D721Med (cell line): ENCODE measurements around the gene RAB38.

Source experiments
- DNase-seq: peaks from one replicate; pipeline ENCODE4 v3.0.0; 2011; ENCODE audit warnings: low spot score; ENCODE audit not compliant: insufficient read length
- FAIRE-seq: peaks from 2 replicates; lab custom pipeline; 2011; peaks lifted over from hg19 to GRCh38; lab: Jason Lieb, UNC
- TF ChIP-seq, protein P1 (sequence below): IDR thresholded peaks from 2 replicates; pipeline ENCODE4 v1.5.1; 2012; ENCODE audit warnings: mild to moderate bottlenecking, control low read depth; ENCODE audit not compliant: insufficient read depth; ENCODE audit errors: missing control alignments

RAB38 gene

DNA sequence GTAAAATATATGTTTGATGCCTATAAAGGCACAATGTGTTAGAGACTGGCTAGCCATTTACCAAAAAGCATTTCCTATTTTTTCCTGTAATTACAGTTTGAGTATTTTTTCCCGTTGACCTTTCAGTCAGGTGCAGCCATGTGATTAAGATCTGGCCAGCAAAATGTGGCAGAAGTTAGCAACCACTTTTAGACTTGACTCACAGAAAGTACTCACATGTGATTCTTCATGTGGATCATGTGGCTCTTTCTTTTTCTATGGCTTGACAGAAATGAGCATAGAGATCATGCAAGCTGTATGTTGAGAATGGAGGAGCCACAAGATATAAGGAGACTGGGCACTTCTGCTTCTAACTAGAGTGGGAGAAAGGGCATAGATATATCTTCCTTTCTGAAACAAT is 27.3 kb upstream of the RAB38 start:
- TF ChIP-seq, protein P1, sequence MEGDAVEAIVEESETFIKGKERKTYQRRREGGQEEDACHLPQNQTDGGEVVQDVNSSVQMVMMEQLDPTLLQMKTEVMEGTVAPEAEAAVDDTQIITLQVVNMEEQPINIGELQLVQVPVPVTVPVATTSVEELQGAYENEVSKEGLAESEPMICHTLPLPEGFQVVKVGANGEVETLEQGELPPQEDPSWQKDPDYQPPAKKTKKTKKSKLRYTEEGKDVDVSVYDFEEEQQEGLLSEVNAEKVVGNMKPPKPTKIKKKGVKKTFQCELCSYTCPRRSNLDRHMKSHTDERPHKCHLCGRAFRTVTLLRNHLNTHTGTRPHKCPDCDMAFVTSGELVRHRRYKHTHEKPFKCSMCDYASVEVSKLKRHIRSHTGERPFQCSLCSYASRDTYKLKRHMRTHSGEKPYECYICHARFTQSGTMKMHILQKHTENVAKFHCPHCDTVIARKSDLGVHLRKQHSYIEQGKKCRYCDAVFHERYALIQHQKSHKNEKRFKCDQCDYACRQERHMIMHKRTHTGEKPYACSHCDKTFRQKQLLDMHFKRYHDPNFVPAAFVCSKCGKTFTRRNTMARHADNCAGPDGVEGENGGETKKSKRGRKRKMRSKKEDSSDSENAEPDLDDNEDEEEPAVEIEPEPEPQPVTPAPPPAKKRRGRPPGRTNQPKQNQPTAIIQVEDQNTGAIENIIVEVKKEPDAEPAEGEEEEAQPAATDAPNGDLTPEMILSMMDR, result no peak
- FAIRE-seq (no peak), DNase-seq (no peak)

DNA sequence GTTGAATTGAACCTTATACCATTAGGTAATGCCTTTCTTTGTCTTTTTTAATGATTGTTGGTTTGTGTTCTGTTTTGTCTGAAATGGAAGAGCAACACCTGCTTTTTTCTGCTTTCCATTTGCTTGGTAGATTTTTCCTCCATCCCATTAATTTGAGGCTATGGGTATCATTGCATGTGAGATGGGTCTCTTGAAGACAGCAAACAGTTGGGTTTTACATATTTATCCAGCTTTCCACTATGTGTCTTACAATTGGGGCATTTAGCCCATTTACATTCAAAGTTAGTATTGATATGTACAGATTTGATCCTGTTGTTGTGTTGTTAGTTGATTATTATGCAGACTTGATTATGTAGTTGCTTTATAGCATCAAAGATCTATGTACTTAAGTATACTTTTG is 21.1 kb upstream of the RAB38 start:
- TF ChIP-seq, protein P1, result no peak
- no peak for DNase-seq
- FAIRE-seq, result no peak

- DNase-seq, result no peak
- TF ChIP-seq, protein P1, result no peak
- FAIRE-seq, result no peak
These were observed 20.7 kb upstream of the RAB38 start for GRCh38 chr11:88195908-88196307.

DNA sequence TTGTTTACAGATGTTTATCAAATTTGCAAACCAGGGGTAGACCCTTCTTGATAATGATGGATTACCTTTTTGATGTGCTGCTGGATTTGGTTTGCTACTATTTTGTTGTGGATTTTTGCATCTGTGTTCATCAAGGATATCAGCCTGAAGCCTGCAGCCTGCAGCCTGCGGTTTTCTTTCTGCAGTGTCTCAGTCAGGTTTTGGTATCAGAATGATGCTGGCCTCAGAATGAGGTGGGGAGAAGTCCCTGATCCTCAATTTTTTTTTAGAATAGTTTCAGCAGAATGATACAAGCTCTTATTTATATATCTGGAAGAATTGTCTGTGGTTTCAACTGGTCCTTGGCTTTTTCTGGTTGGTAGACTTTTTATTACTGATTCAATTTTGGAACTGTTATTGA is 19.7 kb upstream of the RAB38 start:
- TF ChIP-seq, protein P1, result no peak
- DNase-seq (no peak), FAIRE-seq (no peak)

DNA sequence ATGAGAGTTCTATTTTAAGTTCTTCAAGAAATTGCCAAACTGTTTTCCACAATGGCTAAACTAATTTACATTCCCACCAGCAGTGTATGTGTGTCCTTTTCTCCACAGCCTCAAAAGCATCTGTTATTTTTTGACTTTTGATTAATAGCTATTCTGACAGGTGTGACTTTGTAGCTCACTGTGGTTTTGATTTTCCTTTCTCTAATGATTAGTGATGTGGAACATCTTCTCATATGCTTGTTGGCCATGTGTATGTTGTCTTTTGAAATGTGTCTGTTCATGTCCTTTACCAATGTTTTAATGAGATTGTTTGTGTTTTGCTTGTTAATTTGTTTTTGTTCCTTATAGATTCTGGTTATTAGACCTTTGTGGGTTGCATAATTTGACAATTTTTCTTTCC is 18.0 kb upstream of the RAB38 start:
- no peak for FAIRE-seq

DNA sequence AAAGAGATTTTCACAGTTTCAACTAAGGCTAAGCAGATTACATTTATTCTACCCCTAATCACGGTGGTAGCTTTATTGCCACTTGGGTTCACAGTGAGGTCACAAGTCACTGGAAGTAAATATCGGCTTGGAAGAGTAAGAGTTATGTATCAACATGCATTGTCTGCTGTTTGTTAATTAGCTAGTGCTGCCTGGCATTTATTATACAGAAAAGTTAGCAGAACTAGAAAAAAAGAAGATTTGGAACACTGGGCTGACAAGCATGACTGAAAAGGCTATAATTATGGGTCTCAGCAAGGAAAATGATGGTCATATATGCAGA is 13.7 kb upstream of the RAB38 start:
- TF ChIP-seq, protein P1, result no peak
- FAIRE-seq (no peak), DNase-seq (no peak)

More for the DNA sequence above, 18.0 kb upstream of the RAB38 start:
- DNase-seq, result no peak
- TF ChIP-seq, protein P1, result no peak

- DNase-seq (no peak), FAIRE-seq (no peak)
- TF ChIP-seq, protein P1, result no peak
These were observed 13.1 kb upstream of the RAB38 start for GRCh38 chr11:88188251-88188931.
